Astrocyte (in vitro differentiated cells and primary cell): Measurements from ENCODE around the gene IL6. TPM values are rescaled to one million over a fixed set of nuclear protein-coding genes. Genes with fewer than 3 reads are reported as not detected.
A peak's percentile ranks its signal among the peaks of the same experiment; 100 is the strongest.

Source experiments
- DNase-seq: peaks from one replicate; pipeline ENCODE4 v3.0.0-alpha.2; 2010; ENCODE audit warnings: low read depth
- FAIRE-seq: peaks from 2 replicates; lab custom pipeline; 2011; peaks lifted over from hg19 to GRCh38; lab: Jason Lieb, UNC
- H2AFZ ChIP-seq: 2 replicates; pipeline ENCODE4 v1.6.0; 2012; ENCODE audit warnings: low read depth, low read length, inconsistent platforms
- H3K27ac ChIP-seq: 2 replicates; pipeline ENCODE4 v1.5.1; 2011; ENCODE audit warnings: low read depth, low read length, inconsistent platforms
- H3K27me3 ChIP-seq: 2 replicates; pipeline ENCODE4 v1.6.0; 2011; ENCODE audit warnings: low read length, inconsistent platforms; ENCODE audit not compliant: insufficient read depth
- H3K36me3 ChIP-seq: 2 replicates; pipeline ENCODE4 v1.5.1; 2011; ENCODE audit warnings: low read length, inconsistent platforms; ENCODE audit not compliant: insufficient read depth
- H3K4me1 ChIP-seq: 2 replicates; pipeline ENCODE4 v1.5.1; 2011; ENCODE audit warnings: low read length, inconsistent platforms; ENCODE audit not compliant: insufficient read depth
- H3K4me2 ChIP-seq: 2 replicates; pipeline ENCODE4 v1.6.0; 2012; ENCODE audit warnings: low read length, inconsistent platforms
- H3K4me3 ChIP-seq: 2 replicates; pipeline ENCODE4 v1.5.1; 2011; ENCODE audit warnings: low read depth, mild to moderate bottlenecking, low read length, inconsistent platforms; ENCODE audit not compliant: insufficient read depth
- H3K79me2 ChIP-seq: 2 replicates; pipeline ENCODE4 v1.6.0; 2012; ENCODE audit warnings: mild to moderate bottlenecking, low read length, inconsistent platforms; ENCODE audit not compliant: insufficient read depth
- H3K9ac ChIP-seq: 2 replicates; pipeline ENCODE4 v1.6.0; 2012; ENCODE audit warnings: mild to moderate bottlenecking, low read length, inconsistent platforms
- H3K9me3 ChIP-seq: 2 replicates; pipeline ENCODE4 v1.5.1; 2012; ENCODE audit warnings: low read depth, mild to moderate bottlenecking, low read length, inconsistent platforms; ENCODE audit not compliant: insufficient read depth
- H4K20me1 ChIP-seq: 2 replicates; pipeline ENCODE4 v1.6.0; 2012; ENCODE audit warnings: low read length, inconsistent platforms; ENCODE audit not compliant: insufficient read depth
- H3K27ac Mint-ChIP-seq: one replicate; pipeline ENCODE4 v1.8.0; 2021; ENCODE audit warnings: mild to moderate bottlenecking, mixed read lengths; ENCODE audit not compliant: unreplicated experiment
- H3K27me3 Mint-ChIP-seq: one replicate; pipeline ENCODE4 v1.8.0; 2021; ENCODE audit warnings: low read depth, mixed read lengths; ENCODE audit not compliant: unreplicated experiment
- H3K36me3 Mint-ChIP-seq: one replicate; pipeline ENCODE4 v1.8.0; 2021; ENCODE audit warnings: low read depth, mixed read lengths; ENCODE audit not compliant: unreplicated experiment
- H3K4me1 Mint-ChIP-seq: one replicate; pipeline ENCODE4 v1.8.0; 2021; ENCODE audit warnings: low read depth, mixed read lengths; ENCODE audit not compliant: unreplicated experiment
- H3K4me3 Mint-ChIP-seq: one replicate; pipeline ENCODE4 v1.8.0; 2021; ENCODE audit warnings: mild to moderate bottlenecking, moderate library complexity, mixed read lengths; ENCODE audit not compliant: unreplicated experiment
- H3K9me3 Mint-ChIP-seq: one replicate; pipeline ENCODE4 v1.8.0; 2021; ENCODE audit warnings: mild to moderate bottlenecking, mixed read lengths; ENCODE audit not compliant: unreplicated experiment
- CTCF ChIP-seq: IDR thresholded peaks from 2 replicates; pipeline ENCODE4 v1.5.1; 2011; ENCODE audit warnings: low read depth, mild to moderate bottlenecking, inconsistent platforms, low read length, moderate library complexity; ENCODE audit not compliant: insufficient read depth
- EZH2 ChIP-seq: IDR thresholded peaks from 2 replicates; pipeline ENCODE4 v1.6.1; 2012; ENCODE audit warnings: mild to moderate bottlenecking, low read length, inconsistent platforms; ENCODE audit not compliant: insufficient read depth
- total RNA-seq: library from RNA; stranded (reverse); gene quantifications from 2 replicates; pipeline ENCODE4 v1.2.1, GENCODE V29; 2021

Gene IL6
- total RNA-seq, 1 donor from 2014 or later = 2.5 TPM

- no peaks in the 10 kb centered on the region for H3K36me3 ChIP-seq
- no peaks in the 10 kb centered on the region for H3K4me1 ChIP-seq
- H3K9ac ChIP-seq = no peak overlapping the region
- H3K27ac ChIP-seq = no peak overlapping the region
- no peaks in the 10 kb centered on the region for H3K27me3 ChIP-seq
- no peak overlapping the region for H2AFZ ChIP-seq
- H3K27ac Mint-ChIP-seq = no peak overlapping the region
- no peak overlapping the region for H3K4me3 ChIP-seq
- no peaks in the 10 kb centered on the region for H3K9me3 ChIP-seq
- H4K20me1 ChIP-seq = no peaks in the 10 kb centered on the region
- FAIRE-seq (no peak), DNase-seq (no peak)
- TF ChIP-seq EZH2 (no peak), CTCF (no peak)
- no peaks in the 10 kb centered on the region for H3K27me3 Mint-ChIP-seq
- no peak overlapping the region for H3K4me3 Mint-ChIP-seq
- peaks cover 3% of the 10 kb centered on the region for H3K9me3 Mint-ChIP-seq
- no peaks in the 10 kb centered on the region for H3K36me3 Mint-ChIP-seq
- no peak overlapping the region for H3K4me2 ChIP-seq
- peaks cover 13% of the 10 kb centered on the region for H3K4me1 Mint-ChIP-seq
- no peaks in the 10 kb centered on the region for H3K79me2 ChIP-seq
Measured at GRCh38 chr7:22694597-22695207, 32.3 kb upstream of the IL6 start.

GRCh38 chr7:22695476-22696132, 31.4 kb upstream of the IL6 start:
- H2AFZ ChIP-seq = no peak overlapping the region
- no peaks in the 10 kb centered on the region for H4K20me1 ChIP-seq
- H3K4me2 ChIP-seq = no peak overlapping the region
- no peak overlapping the region for H3K27ac ChIP-seq
- Mint-ChIP-seq H3K4me1 (peaks cover 13% of the 10 kb centered on the region), H3K36me3 (no peaks in the 10 kb centered on the region), H3K27me3 (no peaks in the 10 kb centered on the region), H3K9me3 (peaks cover 3% of the 10 kb centered on the region), H3K27ac (peak overlapping the region; percentile 41), H3K4me3 (no peak overlapping the region)
- no peaks in the 10 kb centered on the region for H3K79me2 ChIP-seq
- H3K4me1 ChIP-seq = peaks cover 6% of the 10 kb centered on the region
- DNase-seq (no peak), FAIRE-seq (no peak)
- H3K4me3 ChIP-seq = no peak overlapping the region
- H3K27me3 ChIP-seq = no peaks in the 10 kb centered on the region
- no peaks in the 10 kb centered on the region for H3K36me3 ChIP-seq
- H3K9ac ChIP-seq = no peak overlapping the region
- H3K9me3 ChIP-seq = no peaks in the 10 kb centered on the region
- TF ChIP-seq EZH2 (no peak), CTCF (no peak)
